ENCODE measurements around the gene ONECUT1.

The ONECUT1 gene

GRCh38 chr15:52772766-52773165 lies 17.4 kb downstream of the ONECUT1 start:
- no peak for TF ChIP-seq CTCF (conservative IDR thresholded peaks at IDR 0.05; ENCODE audit: low read depth, low read length)
- H3K9ac ChIP-seq = no peak overlapping the region
- no peak overlapping the region for H3K4me3 ChIP-seq (IDR thresholded peaks at IDR 0.05; ENCODE audit: insufficient read depth, low read depth, low read length)
- H2AFZ ChIP-seq (ENCODE audit: low read depth) = no peak overlapping the region
- no peaks in the 10 kb centered on the region for H3K79me2 ChIP-seq (ENCODE audit: insufficient read depth, low read depth)
- H3K27me3 ChIP-seq (ENCODE audit: insufficient read depth, low read depth) = no peaks in the 10 kb centered on the region
- no peak overlapping the region for H3K27ac ChIP-seq
- no peaks in the 10 kb centered on the region for H4K20me1 ChIP-seq (ENCODE audit: insufficient read depth)
- no peaks in the 10 kb centered on the region for H3K36me3 ChIP-seq (ENCODE audit: insufficient read depth)
- peaks cover under 1% of the 10 kb centered on the region for H3K4me1 ChIP-seq (ENCODE audit: low read depth, poor library complexity, severe bottlenecking)
- H3K4me2 ChIP-seq = no peak overlapping the region

- H4K20me1 ChIP-seq (ENCODE audit: insufficient read depth) = no peaks in the 10 kb centered on the region
- H3K4me1 ChIP-seq (ENCODE audit: low read depth, poor library complexity, severe bottlenecking) = no peaks in the 10 kb centered on the region
- TF ChIP-seq CTCF (conservative IDR thresholded peaks at IDR 0.05; ENCODE audit: low read depth, low read length) = 0 out of 2 replicates have a peak, but pooled peaks have one; percentile 17
Measured at GRCh38 chr15:52765785-52766184, 24.4 kb downstream of the ONECUT1 start.

GRCh38 chr15:52764731-52765130 lies 25.4 kb downstream of the ONECUT1 start:
- H3K27me3 ChIP-seq (ENCODE audit: insufficient read depth, low read depth) = no peaks in the 10 kb centered on the region
- H3K79me2 ChIP-seq (ENCODE audit: insufficient read depth, low read depth) = no peaks in the 10 kb centered on the region
- no peak overlapping the region for H3K4me2 ChIP-seq
- TF ChIP-seq CTCF (conservative IDR thresholded peaks at IDR 0.05; ENCODE audit: low read depth, low read length) = no peak
- no peak overlapping the region for H3K27ac ChIP-seq
- H3K4me1 ChIP-seq (ENCODE audit: low read depth, poor library complexity, severe bottlenecking) = no peaks in the 10 kb centered on the region
- H3K9ac ChIP-seq = no peak overlapping the region
- no peak overlapping the region for H2AFZ ChIP-seq (ENCODE audit: low read depth)
- H3K36me3 ChIP-seq (ENCODE audit: insufficient read depth) = no peaks in the 10 kb centered on the region
- H3K4me3 ChIP-seq (IDR thresholded peaks at IDR 0.05; ENCODE audit: insufficient read depth, low read depth, low read length) = no peak overlapping the region
- H4K20me1 ChIP-seq (ENCODE audit: insufficient read depth) = no peaks in the 10 kb centered on the region

More at GRCh38 chr15:52765785-52766184, 24.4 kb downstream of the ONECUT1 start:
- Histone ChIP-seq H3K79me2 (ENCODE audit: insufficient read depth, low read depth) (no peaks in the 10 kb centered on the region), H3K4me2 (no peak overlapping the region), H2AFZ (ENCODE audit: low read depth) (no peak overlapping the region), H3K27ac (no peak overlapping the region), H3K4me3 (IDR thresholded peaks at IDR 0.05; ENCODE audit: insufficient read depth, low read depth, low read length) (no peak overlapping the region), H3K36me3 (ENCODE audit: insufficient read depth) (no peaks in the 10 kb centered on the region), H3K27me3 (ENCODE audit: insufficient read depth, low read depth) (no peaks in the 10 kb centered on the region), H3K9ac (no peak overlapping the region)

- no peaks in the 10 kb centered on the region for H3K4me1 ChIP-seq (ENCODE audit: low read depth, poor library complexity, severe bottlenecking)
- no peaks in the 10 kb centered on the region for H3K27me3 ChIP-seq (ENCODE audit: insufficient read depth, low read depth)
- H3K4me3 ChIP-seq (IDR thresholded peaks at IDR 0.05; ENCODE audit: insufficient read depth, low read depth, low read length) = no peak overlapping the region
- no peak overlapping the region for H3K27ac ChIP-seq
- no peaks in the 10 kb centered on the region for H3K79me2 ChIP-seq (ENCODE audit: insufficient read depth, low read depth)
- H3K4me2 ChIP-seq = no peak overlapping the region
- no peaks in the 10 kb centered on the region for H4K20me1 ChIP-seq (ENCODE audit: insufficient read depth)
- no peak overlapping the region for H2AFZ ChIP-seq (ENCODE audit: low read depth)
- no peaks in the 10 kb centered on the region for H3K36me3 ChIP-seq (ENCODE audit: insufficient read depth)
- H3K9ac ChIP-seq = no peak overlapping the region
- no peak for TF ChIP-seq CTCF (conservative IDR thresholded peaks at IDR 0.05; ENCODE audit: low read depth, low read length)
Measured at GRCh38 chr15:52762621-52763020, 27.5 kb downstream of the ONECUT1 start.

All from KMS-11 (cell line).